ENCODE measurements around the gene ESYT2.

- TF ChIP-seq, protein P1, sequence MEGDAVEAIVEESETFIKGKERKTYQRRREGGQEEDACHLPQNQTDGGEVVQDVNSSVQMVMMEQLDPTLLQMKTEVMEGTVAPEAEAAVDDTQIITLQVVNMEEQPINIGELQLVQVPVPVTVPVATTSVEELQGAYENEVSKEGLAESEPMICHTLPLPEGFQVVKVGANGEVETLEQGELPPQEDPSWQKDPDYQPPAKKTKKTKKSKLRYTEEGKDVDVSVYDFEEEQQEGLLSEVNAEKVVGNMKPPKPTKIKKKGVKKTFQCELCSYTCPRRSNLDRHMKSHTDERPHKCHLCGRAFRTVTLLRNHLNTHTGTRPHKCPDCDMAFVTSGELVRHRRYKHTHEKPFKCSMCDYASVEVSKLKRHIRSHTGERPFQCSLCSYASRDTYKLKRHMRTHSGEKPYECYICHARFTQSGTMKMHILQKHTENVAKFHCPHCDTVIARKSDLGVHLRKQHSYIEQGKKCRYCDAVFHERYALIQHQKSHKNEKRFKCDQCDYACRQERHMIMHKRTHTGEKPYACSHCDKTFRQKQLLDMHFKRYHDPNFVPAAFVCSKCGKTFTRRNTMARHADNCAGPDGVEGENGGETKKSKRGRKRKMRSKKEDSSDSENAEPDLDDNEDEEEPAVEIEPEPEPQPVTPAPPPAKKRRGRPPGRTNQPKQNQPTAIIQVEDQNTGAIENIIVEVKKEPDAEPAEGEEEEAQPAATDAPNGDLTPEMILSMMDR (IDR thresholded peaks at IDR 0.05; ENCODE audit: poor library complexity): no peak
- TF ChIP-seq EZH2phosphoT487 (IDR thresholded peaks at IDR 0.05; ENCODE audit: low read depth, severe bottlenecking, unreplicated experiment): no peak
Measured at GRCh38 chr7:158749396-158749795, 79.9 kb downstream of the ESYT2 start.

Measured in hepatocyte (in vitro differentiated cells).